Rectal smooth muscle tissue (tissue), 1 donor: Measurements from ENCODE around the gene TTLL7.
A peak's percentile ranks its signal among the peaks of the same experiment; 100 is the strongest.

Experiments used
- H3K27ac ChIP-seq: one replicate; pipeline ENCODE4 v1.7.0; 2013; ENCODE audit warnings: low read depth, low read length, inconsistent platforms
- H3K27me3 ChIP-seq: one replicate; pipeline ENCODE4 v1.7.0; 2013; ENCODE audit warnings: low read length; ENCODE audit not compliant: control insufficient read depth, insufficient read depth
- H3K36me3 ChIP-seq: one replicate; pipeline ENCODE4 v1.7.0; 2013; ENCODE audit warnings: low read length; ENCODE audit not compliant: control insufficient read depth, insufficient read depth
- H3K4me1 ChIP-seq: one replicate; pipeline ENCODE4 v1.7.0; 2013; ENCODE audit warnings: low read length; ENCODE audit not compliant: control insufficient read depth, insufficient read depth
- H3K4me3 ChIP-seq: one replicate; pipeline ENCODE4 v1.7.0; 2013; ENCODE audit warnings: low read length
- H3K9ac ChIP-seq: one replicate; pipeline ENCODE4 v1.7.0; 2013; ENCODE audit warnings: low read length

The TTLL7 gene, protein sequence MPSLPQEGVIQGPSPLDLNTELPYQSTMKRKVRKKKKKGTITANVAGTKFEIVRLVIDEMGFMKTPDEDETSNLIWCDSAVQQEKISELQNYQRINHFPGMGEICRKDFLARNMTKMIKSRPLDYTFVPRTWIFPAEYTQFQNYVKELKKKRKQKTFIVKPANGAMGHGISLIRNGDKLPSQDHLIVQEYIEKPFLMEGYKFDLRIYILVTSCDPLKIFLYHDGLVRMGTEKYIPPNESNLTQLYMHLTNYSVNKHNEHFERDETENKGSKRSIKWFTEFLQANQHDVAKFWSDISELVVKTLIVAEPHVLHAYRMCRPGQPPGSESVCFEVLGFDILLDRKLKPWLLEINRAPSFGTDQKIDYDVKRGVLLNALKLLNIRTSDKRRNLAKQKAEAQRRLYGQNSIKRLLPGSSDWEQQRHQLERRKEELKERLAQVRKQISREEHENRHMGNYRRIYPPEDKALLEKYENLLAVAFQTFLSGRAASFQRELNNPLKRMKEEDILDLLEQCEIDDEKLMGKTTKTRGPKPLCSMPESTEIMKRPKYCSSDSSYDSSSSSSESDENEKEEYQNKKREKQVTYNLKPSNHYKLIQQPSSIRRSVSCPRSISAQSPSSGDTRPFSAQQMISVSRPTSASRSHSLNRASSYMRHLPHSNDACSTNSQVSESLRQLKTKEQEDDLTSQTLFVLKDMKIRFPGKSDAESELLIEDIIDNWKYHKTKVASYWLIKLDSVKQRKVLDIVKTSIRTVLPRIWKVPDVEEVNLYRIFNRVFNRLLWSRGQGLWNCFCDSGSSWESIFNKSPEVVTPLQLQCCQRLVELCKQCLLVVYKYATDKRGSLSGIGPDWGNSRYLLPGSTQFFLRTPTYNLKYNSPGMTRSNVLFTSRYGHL

DNA sequence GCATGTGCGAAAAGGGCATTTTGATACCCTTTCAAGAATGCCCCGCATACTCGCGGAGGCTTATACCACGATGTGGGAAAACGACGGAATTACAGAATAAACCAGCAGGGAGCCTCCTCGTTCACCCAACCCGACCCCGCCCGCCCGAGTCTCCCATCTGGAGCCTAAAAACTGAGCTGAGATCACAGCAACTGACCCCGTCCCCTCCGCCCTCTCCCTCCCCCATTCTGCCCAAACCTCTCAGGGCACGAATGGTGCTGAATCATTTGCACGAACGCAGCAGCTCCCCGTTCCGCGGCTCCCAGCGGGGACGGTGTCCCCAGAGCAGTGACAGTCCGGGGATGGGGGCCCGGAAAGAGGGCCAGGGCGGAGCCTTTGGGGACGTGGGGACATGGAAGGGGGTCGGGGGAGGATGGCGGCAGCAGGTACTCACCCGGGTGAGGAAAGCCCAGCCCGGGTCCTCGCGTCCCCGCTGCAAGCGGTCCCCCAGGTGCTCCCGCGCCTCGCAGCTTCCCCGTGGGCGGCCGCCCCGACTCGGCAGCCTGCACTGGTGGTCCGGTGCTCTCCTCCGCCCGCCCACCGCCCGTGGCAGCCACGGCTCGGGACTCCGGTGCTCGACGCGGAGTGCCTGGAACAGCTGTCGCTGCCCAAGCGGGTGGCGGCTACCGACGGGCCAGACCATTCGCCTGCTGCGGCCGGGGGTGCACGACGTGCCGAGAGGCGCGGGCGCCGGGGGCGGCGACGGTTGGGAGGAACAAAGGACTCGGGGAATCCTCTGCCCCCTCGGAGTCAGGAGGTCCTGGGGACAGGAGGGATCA, at the start of gene TTLL7:
TSS of gene TTLL7 (minus strand) at position 635 of the 818 bp plus-strand sequence. CDS start 46,921 bp downstream, outside the sequence.
- H3K27me3 ChIP-seq, result no peaks in the 10 kb centered on the region
- H3K4me1 ChIP-seq, result peaks cover 5% of the 10 kb centered on the region
- peak within 1 kb of the TSS; percentile 78 for H3K27ac ChIP-seq
- H3K4me3 ChIP-seq, result peak within 1 kb of the TSS; percentile 82
- no peaks in the 10 kb centered on the region for H3K36me3 ChIP-seq
- peak within 1 kb of the TSS; percentile 33 for H3K9ac ChIP-seq

DNA sequence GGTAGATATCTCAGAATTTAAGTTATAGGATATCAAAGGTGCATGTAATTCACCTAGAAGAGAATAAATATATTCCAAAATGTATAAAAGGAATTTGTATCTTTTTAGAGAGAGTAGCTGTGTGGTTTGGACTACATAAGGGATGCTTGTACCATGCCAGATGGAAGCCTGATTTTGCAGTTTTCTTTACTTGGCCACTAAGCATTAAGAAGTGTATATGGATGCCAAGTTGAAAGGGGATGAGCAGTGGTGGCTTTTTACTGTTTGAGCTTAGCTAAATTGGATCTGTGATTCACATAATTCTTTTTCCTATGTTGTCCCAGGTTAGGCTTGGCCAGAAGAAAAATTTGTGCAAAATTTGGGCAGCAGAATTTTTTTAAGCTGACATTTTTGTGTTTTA, 43.5 kb upstream of the TTLL7 start:
- Histone ChIP-seq H3K4me3 (no peak overlapping the region), H3K36me3 (no peaks in the 10 kb centered on the region), H3K27me3 (no peaks in the 10 kb centered on the region), H3K27ac (no peak overlapping the region), H3K4me1 (no peaks in the 10 kb centered on the region), H3K9ac (no peak overlapping the region)

DNA sequence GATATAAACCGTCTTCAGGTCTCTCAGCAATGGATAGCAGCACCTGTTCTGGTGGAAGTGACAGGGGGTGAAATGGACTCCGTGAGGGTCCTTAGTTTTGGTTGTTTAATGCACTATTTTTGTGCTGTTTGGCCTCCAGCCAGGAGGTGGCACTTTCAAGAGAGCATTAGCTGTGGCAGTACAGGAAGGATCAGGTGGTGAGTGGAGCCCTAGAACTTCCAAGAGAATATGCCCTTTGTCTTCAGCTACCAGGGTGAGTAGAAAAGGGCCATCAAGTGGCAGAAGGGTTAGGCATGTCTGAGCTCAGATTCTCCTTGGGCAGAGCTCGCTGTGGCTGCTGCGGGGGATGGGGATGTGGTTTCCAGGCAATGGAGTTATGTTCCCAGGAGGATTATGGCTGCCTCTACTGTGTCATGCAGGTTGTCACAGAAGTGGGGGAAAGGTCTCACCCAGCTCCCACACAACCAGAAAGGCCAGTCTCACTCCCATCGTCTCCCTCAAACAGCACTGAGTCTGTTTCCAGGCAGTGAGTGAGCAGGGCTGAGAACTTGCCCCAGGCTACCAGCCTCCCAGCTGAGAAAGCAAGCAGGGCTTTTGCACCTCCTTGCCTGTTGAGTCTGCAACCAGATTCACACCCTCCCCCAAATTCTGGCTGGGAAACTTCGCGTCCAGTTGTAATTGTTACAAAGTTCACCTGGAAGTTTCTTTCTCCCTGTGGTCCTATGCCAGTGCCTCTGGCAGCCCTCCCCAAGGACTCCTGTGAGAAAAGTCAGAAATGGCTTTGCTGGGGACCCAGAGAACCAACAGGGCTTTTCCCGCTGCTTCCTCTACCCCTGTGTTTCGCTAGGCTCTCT, 39.1 kb upstream of the TTLL7 start:
- Histone ChIP-seq H3K9ac (no peak overlapping the region), H3K4me1 (no peaks in the 10 kb centered on the region), H3K36me3 (no peaks in the 10 kb centered on the region), H3K27ac (no peak overlapping the region), H3K27me3 (no peaks in the 10 kb centered on the region), H3K4me3 (no peak overlapping the region)

DNA sequence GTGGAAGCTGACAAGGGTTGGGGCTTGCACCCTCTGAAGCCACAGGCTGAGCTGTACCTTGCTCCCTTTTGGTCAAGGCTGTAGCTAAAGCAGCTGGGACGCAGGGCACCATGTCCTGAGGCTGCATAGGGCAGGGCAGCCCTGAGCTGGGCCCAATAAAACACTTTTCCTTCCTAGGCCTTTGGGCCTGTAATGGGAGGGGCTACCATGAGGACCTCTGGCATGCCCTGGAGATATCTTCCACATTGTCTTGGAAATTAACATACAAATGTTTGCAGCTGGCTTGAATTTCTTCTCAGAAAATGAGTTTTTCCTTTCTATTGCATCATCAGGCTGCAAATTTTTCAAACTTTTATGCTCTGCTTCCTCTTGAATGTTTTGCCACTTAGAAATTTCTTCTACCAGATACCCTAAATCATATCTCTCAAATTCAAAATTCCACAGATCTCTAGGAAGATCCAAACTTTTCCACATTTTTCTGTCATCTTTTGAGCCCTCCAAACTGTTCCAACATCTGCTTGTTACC, 32.9 kb upstream of the TTLL7 start:
- no peak overlapping the region for H3K27ac ChIP-seq
- H3K4me1 ChIP-seq, result no peaks in the 10 kb centered on the region
- H3K27me3 ChIP-seq, result no peaks in the 10 kb centered on the region
- no peaks in the 10 kb centered on the region for H3K36me3 ChIP-seq
- H3K9ac ChIP-seq, result no peak overlapping the region
- no peak overlapping the region for H3K4me3 ChIP-seq

DNA sequence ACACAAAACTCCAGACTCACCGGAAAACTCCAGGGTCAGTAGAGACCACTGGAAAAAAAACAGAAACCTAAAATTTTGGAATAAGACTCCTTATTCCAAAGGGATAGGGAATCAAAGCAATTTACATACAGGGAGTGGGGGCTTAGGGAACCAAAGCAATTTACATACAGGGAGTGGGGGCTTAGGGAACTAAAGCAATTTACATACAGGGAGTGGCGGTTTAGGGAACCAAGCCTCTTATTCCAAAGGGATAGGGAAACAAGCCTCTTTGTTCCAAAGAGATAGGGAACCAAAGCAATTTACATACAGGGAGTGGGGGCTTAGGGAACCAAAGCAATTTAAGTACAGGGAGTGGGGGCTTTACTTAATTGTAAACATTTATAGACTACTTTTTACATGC, 28.4 kb upstream of the TTLL7 start:
- no peaks in the 10 kb centered on the region for H3K27me3 ChIP-seq
- H3K9ac ChIP-seq, result no peak overlapping the region
- H3K36me3 ChIP-seq, result no peaks in the 10 kb centered on the region
- H3K27ac ChIP-seq, result no peak overlapping the region
- H3K4me3 ChIP-seq, result no peak overlapping the region
- H3K4me1 ChIP-seq, result no peaks in the 10 kb centered on the region

DNA sequence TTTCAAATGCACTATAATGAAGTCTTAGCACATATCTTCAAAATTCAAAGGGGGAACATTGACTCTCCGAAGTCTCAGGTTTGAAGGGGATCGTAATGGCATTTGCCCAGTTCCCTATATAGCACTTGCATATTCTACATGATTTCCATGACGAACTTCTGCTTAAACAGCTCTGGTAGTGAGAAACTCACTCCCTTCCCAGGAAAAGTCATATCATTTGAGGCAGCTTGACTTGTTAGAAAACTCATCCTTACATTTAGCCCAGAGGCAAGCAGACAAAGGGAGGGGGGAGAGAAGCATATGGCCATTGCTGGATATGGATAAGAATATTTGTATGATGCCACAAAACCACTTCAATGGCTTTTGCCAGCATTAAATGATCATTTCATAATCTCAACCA, 27.0 kb upstream of the TTLL7 start:
- Histone ChIP-seq H3K4me1 (no peaks in the 10 kb centered on the region), H3K36me3 (no peaks in the 10 kb centered on the region), H3K27me3 (no peaks in the 10 kb centered on the region), H3K27ac (no peak overlapping the region), H3K4me3 (no peak overlapping the region), H3K9ac (no peak overlapping the region)

DNA sequence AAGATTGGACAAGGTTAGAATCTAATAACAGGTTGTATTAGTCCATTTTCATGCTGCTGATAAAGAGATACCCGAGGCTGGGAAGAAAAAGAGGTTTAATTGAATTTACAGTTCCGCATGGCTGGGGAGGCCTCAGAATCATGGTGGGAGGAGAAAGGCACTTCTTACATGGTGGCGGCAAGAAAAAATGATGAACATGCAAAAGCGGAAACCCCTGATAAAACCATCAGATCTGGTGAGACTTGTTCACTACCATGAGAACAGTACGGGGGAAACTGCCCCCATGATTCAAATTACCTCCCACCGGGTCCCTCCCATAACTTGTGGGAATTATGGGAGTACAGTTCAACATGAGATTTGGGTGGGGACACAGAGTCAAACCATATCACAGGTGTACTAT, 22.9 kb upstream of the TTLL7 start:
- Histone ChIP-seq H3K4me1 (no peaks in the 10 kb centered on the region), H3K36me3 (no peaks in the 10 kb centered on the region), H3K27ac (no peak overlapping the region)

DNA sequence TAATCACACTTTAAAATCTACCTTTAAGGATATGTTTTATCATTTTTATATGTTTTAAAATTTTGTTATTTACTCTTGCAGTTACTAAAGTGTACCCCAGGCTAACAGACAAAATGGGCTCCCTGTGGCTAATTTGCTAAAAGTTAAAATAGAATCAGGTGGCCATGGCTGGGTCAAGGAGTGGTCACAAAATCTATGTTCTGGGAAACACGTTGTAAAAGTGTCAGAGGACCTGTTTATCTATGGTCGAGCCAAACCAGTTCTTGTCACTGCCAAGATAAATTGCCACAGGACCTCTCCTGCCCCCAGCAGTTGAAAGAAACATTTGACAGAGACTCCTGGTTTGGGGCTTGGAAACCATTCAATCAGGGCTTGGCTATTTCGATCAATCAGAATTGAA, 21.2 kb upstream of the TTLL7 start:
- Histone ChIP-seq H3K9ac (no peak overlapping the region), H3K4me3 (no peak overlapping the region), H3K27me3 (no peaks in the 10 kb centered on the region), H3K27ac (no peak overlapping the region), H3K4me1 (no peaks in the 10 kb centered on the region), H3K36me3 (no peaks in the 10 kb centered on the region)

More for the DNA sequence above, 22.9 kb upstream of the TTLL7 start:
- H3K9ac ChIP-seq, result no peak overlapping the region
- no peaks in the 10 kb centered on the region for H3K27me3 ChIP-seq
- H3K4me3 ChIP-seq, result no peak overlapping the region

DNA sequence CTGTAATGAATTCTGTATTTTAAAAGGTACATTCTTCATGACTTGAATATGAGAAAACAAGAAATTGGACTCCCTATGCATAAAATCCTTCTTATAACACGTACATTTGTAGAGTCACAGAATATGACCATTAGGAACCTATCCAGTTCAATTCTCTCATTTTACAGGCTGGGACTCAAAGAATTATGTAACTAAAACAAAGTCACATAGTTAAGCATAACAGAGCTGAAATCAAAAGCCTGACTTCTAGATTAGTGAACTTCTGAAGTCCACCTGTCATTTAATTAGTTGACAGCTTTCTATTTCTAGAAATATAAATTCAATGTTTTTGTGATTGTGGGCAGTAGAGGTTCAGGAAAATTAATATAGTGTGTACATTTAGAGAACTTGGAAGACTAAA, 20.3 kb upstream of the TTLL7 start:
- Histone ChIP-seq H3K9ac (no peak overlapping the region), H3K27me3 (no peaks in the 10 kb centered on the region), H3K36me3 (no peaks in the 10 kb centered on the region), H3K4me1 (no peaks in the 10 kb centered on the region), H3K4me3 (no peak overlapping the region), H3K27ac (no peak overlapping the region)

DNA sequence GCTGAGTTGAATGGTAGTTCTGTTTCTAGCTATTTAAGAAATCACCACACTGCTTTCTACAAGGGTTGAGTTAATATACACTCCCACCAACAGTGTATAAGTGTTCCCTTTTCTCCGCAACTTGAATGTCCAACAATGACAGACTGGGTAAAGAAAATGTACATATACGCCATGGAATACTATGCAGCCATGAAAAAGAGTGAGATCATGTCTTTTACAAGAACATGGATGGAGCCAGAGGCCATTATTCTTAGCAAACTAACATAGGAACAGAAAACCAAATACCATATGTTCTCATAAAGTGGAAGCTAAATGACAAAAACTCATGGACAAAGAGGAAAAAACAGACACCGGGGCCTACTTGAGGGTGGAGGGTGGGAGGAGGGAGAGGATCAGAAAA, 14.8 kb upstream of the TTLL7 start:
- H3K36me3 ChIP-seq, result no peaks in the 10 kb centered on the region
- no peak overlapping the region for H3K27ac ChIP-seq

DNA sequence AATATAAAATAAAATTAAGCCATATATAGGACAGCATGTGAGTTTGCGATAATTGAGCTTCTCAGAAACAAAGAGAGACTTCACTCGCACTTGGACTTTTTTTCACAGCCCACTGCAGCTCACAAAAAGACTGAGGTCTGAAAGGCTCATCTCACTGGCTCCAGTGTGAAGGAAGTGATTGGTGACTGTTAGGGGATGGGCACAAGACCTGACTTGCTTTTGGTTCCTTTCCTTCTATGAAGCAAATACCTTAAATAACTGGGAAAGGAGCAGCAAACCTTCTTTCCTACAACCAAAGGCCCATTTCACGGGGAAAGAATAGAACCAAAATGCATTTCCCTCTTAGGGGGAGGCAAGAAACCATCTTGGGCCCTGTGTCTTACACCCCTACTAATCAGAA, 13.1 kb upstream of the TTLL7 start:
- no peak overlapping the region for H3K9ac ChIP-seq
- H3K4me3 ChIP-seq, result no peak overlapping the region
- no peaks in the 10 kb centered on the region for H3K27me3 ChIP-seq
- no peaks in the 10 kb centered on the region for H3K36me3 ChIP-seq
- no peak overlapping the region for H3K27ac ChIP-seq
- no peaks in the 10 kb centered on the region for H3K4me1 ChIP-seq

More for the DNA sequence above, 14.8 kb upstream of the TTLL7 start:
- Histone ChIP-seq H3K9ac (no peak overlapping the region), H3K4me1 (no peaks in the 10 kb centered on the region), H3K4me3 (no peak overlapping the region), H3K27me3 (no peaks in the 10 kb centered on the region)
